Measurements from ENCODE around the gene CDH1. TPM values are rescaled to one million over a fixed set of nuclear protein-coding genes. Genes with fewer than 3 reads are reported as not detected.

Gene CDH1
- polyA plus RNA-seq, 1 of the 3 experiments (the other 2 are of a cell fraction), result not detected

GRCh38 chr16:68754084-68754792, 17.1 kb downstream of the CDH1 start:
- TF ChIP-seq SIN3A (IDR thresholded peaks at IDR 0.05; ENCODE audit: borderline replicate concordance, low read depth, low read length) (no peak), RAD21 (IDR thresholded peaks at IDR 0.05; ENCODE audit: low read length) (no peak)
- Histone ChIP-seq H3K9ac (no peak overlapping the region), H3K27me3 (ENCODE audit: insufficient read depth) (no peaks in the 10 kb centered on the region), H3K27ac (ENCODE audit: low read depth in 2 of 2, low read length in 1 of 2) (no peak overlapping the region), H3K79me2 (ENCODE audit: insufficient read depth) (no peaks in the 10 kb centered on the region), H3K4me1 (ENCODE audit: control insufficient read depth in 1 of 2, insufficient read depth in 2 of 2, low read depth in 1 of 2, low read length in 1 of 2) (no peaks in the 10 kb centered on the region), H3F3A (replicated peaks; ENCODE audit: insufficient read depth) (no peaks in the 10 kb centered on the region), H3K4me3 (ENCODE audit: low read depth in 2 of 2, low read length in 1 of 2) (no peak overlapping the region), H3K9me3 (no peaks in the 10 kb centered on the region), H2AFZ (ENCODE audit: low read depth) (no peak overlapping the region), H3K36me3 (replicated peaks in 1 of 2; ENCODE audit: control insufficient read depth in 1 of 2, insufficient read depth in 2 of 2, low read length in 1 of 2) (no peaks in the 10 kb centered on the region), H3K4me2 (no peak overlapping the region), H4K20me1 (ENCODE audit: insufficient read depth) (no peaks in the 10 kb centered on the region), H3K9me2 (no peaks in the 10 kb centered on the region)
- DNase-seq, result no peak
- WGBS (ENCODE audit: low lambda C conversion rate), result 56% methylated on average over 6 of the region's 7 CpGs
- CTCF ChIA-PET, result no interaction called here
- POLR2A ChIA-PET, result interaction anchor here (0.8 kb wide), 1 partner anchor 14 kb away, joined by 3 read pairs; no protein-coding TSS in a partner anchor

- CTCF ChIA-PET, result interaction anchor here (1.2 kb wide), 1 partner anchor 166 kb away, joined by 4 read pairs; no protein-coding TSS in a partner anchor
Observed at GRCh38 chr16:68756239-68756915, 19.3 kb downstream of the CDH1 start.

More at GRCh38 chr16:68756239-68756915, 19.3 kb downstream of the CDH1 start:
- Histone ChIP-seq H3K79me2 (ENCODE audit: insufficient read depth) (no peaks in the 10 kb centered on the region), H3K4me1 (ENCODE audit: control insufficient read depth in 1 of 2, insufficient read depth in 2 of 2, low read depth in 1 of 2, low read length in 1 of 2) (no peaks in the 10 kb centered on the region), H3K4me3 (ENCODE audit: low read depth in 2 of 2, low read length in 1 of 2) (no peak overlapping the region), H3F3A (replicated peaks; ENCODE audit: insufficient read depth) (no peaks in the 10 kb centered on the region), H3K36me3 (replicated peaks in 1 of 2; ENCODE audit: control insufficient read depth in 1 of 2, insufficient read depth in 2 of 2, low read length in 1 of 2) (no peaks in the 10 kb centered on the region), H3K9ac (no peak overlapping the region), H3K9me2 (no peaks in the 10 kb centered on the region), H2AFZ (ENCODE audit: low read depth) (no peak overlapping the region), H4K20me1 (ENCODE audit: insufficient read depth) (no peaks in the 10 kb centered on the region), H3K9me3 (no peaks in the 10 kb centered on the region), H3K27me3 (ENCODE audit: insufficient read depth) (no peaks in the 10 kb centered on the region), H3K4me2 (no peak overlapping the region), H3K27ac (ENCODE audit: low read depth in 2 of 2, low read length in 1 of 2) (no peak overlapping the region)
- WGBS (ENCODE audit: low lambda C conversion rate), result 52% methylated on average over 10 of the region's 10 CpGs
- POLR2A ChIA-PET, result no interaction called here
- TF ChIP-seq RAD21 (IDR thresholded peaks at IDR 0.05; ENCODE audit: low read length) (no peak), SMC3 (IDR thresholded peaks at IDR 0.05; ENCODE audit: low read depth, low read length) (no peak), REST (IDR thresholded peaks at IDR 0.05; ENCODE audit: low read depth, low read length) (no peak), SIN3A (IDR thresholded peaks at IDR 0.05; ENCODE audit: borderline replicate concordance, low read depth, low read length) (no peak), RFX5 (IDR thresholded peaks at IDR 0.05; ENCODE audit: low read length) (no peak), MXI1 (IDR thresholded peaks at IDR 0.05; ENCODE audit: low read depth, low read length) (no peak), USF1 (IDR thresholded peaks at IDR 0.05; ENCODE audit: borderline replicate concordance, low read depth) (no peak), NRF1 (IDR thresholded peaks at IDR 0.05; ENCODE audit: low read depth, low read length) (no peak), NFIC (IDR thresholded peaks at IDR 0.05; ENCODE audit: borderline replicate concordance) (no peak), PBX3 (IDR thresholded peaks at IDR 0.05) (no peak), FOSL2 (IDR thresholded peaks at IDR 0.05; ENCODE audit: borderline replicate concordance, low read depth) (no peak), EZH2phosphoT487 (IDR thresholded peaks at IDR 0.05; ENCODE audit: borderline replicate concordance, low read depth) (no peak), MAX (IDR thresholded peaks at IDR 0.05; ENCODE audit: low read depth) (no peak), TCF12 (IDR thresholded peaks at IDR 0.05) (no peak), YY1 (IDR thresholded peaks at IDR 0.05; ENCODE audit: low read depth) (no peak), MEF2A (IDR thresholded peaks at IDR 0.05; ENCODE audit: borderline replicate concordance, low read depth) (no peak)
- DNase-seq, result no peak

All from SK-N-SH (cell line).